Endothelial cell of umbilical vein (primary cell): Measurements from ENCODE around the gene SMIM21. TPM values are rescaled to one million over a fixed set of nuclear protein-coding genes. Genes with fewer than 3 reads are reported as not detected.

Experiments
- BruUV-seq: library from RNA; stranded (reverse); fragments of 400-500 nt; replicated peaks from 2 replicates; lab custom pipeline; 2021; lab: Mats Ljungman, UMichigan
- CTCF ChIA-PET: fragments of 300-600, 350-600 bp; sonication (Branson Sonifier 250); formaldehyde crosslinking; loops from one replicate; lab custom pipeline; 2021; ENCODE audit warnings: antibody characterized with exemption, inconsistent platforms; lab: Charles Lee
- POLR2A ChIA-PET: fragments of 300-600, 350-600 bp; sonication (Branson Sonifier 250); formaldehyde crosslinking; loops from one replicate; lab custom pipeline; 2021; ENCODE audit warnings: antibody characterized with exemption, inconsistent platforms; lab: Charles Lee
- DNase-seq: peaks from one replicate; pipeline ENCODE4 v3.0.0-alpha.2; 2011; ENCODE audit warnings: low read depth, low spot score
- FAIRE-seq: peaks from 2 replicates; lab custom pipeline; 2011; peaks lifted over from hg19 to GRCh38; lab: Jason Lieb, UNC
- H2AFZ ChIP-seq: 2 replicates; pipeline ENCODE4 v1.6.0; 2012; ENCODE audit warnings: low read depth, low read length, control low read depth, inconsistent platforms
- H3K27ac ChIP-seq: 2 replicates; pipeline ENCODE4 v1.5.1; 2011; ENCODE audit warnings: low read depth, mild to moderate bottlenecking, control low read depth, low read length, moderate library complexity; ENCODE audit not compliant: insufficient read depth
- H3K27me3 ChIP-seq, 2 experiments: 2 replicates each; pipeline versions ENCODE4 v1.6.0 to v1.6.1; 2011; ENCODE audit warnings: low read length in 2 of 2, mixed read lengths in 1 of 2; ENCODE audit not compliant: control insufficient read depth in 2 of 2, insufficient read depth in 2 of 2
- H3K36me3 ChIP-seq, 2 experiments: 2 replicates in 1 of 2; 3 replicates in 1 of 2; pipeline ENCODE4 v1.5.1; 2011; ENCODE audit warnings: low read length in 2 of 2, mild to moderate bottlenecking in 1 of 2, moderate library complexity in 1 of 2; ENCODE audit not compliant: control insufficient read depth in 2 of 2, insufficient read depth in 2 of 2; ENCODE audit errors: extremely low read depth in 1 of 2
- H3K4me1 ChIP-seq: 3 replicates; pipeline ENCODE4 v1.5.1; 2011; ENCODE audit warnings: mild to moderate bottlenecking, low read length; ENCODE audit not compliant: control insufficient read depth, insufficient read depth; ENCODE audit errors: extremely low read depth
- H3K4me2 ChIP-seq: 2 replicates; pipeline ENCODE4 v1.6.1; 2011; ENCODE audit warnings: low read length, control low read depth, mixed read lengths; ENCODE audit not compliant: insufficient read depth
- H3K4me3 ChIP-seq, 3 experiments: fragments of 200-600 bp in 1 of 3; sonication (generic), shearing (Covaris generic) in 1 of 3; replicated peaks in 1 of 3; 2 replicates each; pipeline ENCODE4 v1.5.1; 2011 to 2016; ENCODE audit warnings: control low read depth in 3 of 3, low read length in 3 of 3, mild to moderate bottlenecking in 2 of 3, inconsistent platforms in 1 of 3, low read depth in 1 of 3, moderate library complexity in 1 of 3; ENCODE audit not compliant: insufficient read depth in 1 of 3
- H3K79me2 ChIP-seq: 2 replicates; pipeline ENCODE4 v1.6.0; 2012; ENCODE audit warnings: low read length, inconsistent platforms; ENCODE audit not compliant: control insufficient read depth, insufficient read depth
- H3K9ac ChIP-seq: replicated peaks from 2 replicates; pipeline ENCODE3; 2011; ENCODE audit warnings: low read length, control low read depth; ENCODE audit not compliant: insufficient read depth; ENCODE audit errors: extremely low read depth
- H3K9me1 ChIP-seq: replicated peaks from 3 replicates; pipeline ENCODE4 v1.6.0; 2011; ENCODE audit warnings: mild to moderate bottlenecking, low read length; ENCODE audit not compliant: control insufficient read depth, insufficient read depth; ENCODE audit errors: extremely low read depth
- H3K9me3 ChIP-seq: replicated peaks from 2 replicates; pipeline ENCODE4 v1.5.1; 2012; ENCODE audit warnings: low read length, inconsistent platforms; ENCODE audit not compliant: control insufficient read depth, insufficient read depth
- H4K20me1 ChIP-seq: replicated peaks from 2 replicates; pipeline ENCODE3; 2011; ENCODE audit warnings: mild to moderate bottlenecking, low read length; ENCODE audit not compliant: control insufficient read depth, insufficient read depth; ENCODE audit errors: extremely low read depth
- CTCF ChIP-seq, 2 donors: IDR thresholded peaks; 1 replicate in 1 of 2; 2 replicates in 1 of 2; pipeline ENCODE4 v1.5.1; 2011; ENCODE audit warnings: low read length in 2 of 2, mild to moderate bottlenecking in 2 of 2, moderate library complexity in 2 of 2, control low read depth in 1 of 2, inconsistent platforms in 1 of 2, low read depth in 1 of 2; ENCODE audit not compliant: insufficient read depth in 1 of 2; ENCODE audit errors: extremely low read depth in 1 of 2
- EZH2 ChIP-seq: IDR thresholded peaks from 2 replicates; pipeline ENCODE4 v1.6.1; 2012; ENCODE audit warnings: borderline replicate concordance, low read depth, mild to moderate bottlenecking, moderate library complexity, low read length, inconsistent platforms; ENCODE audit not compliant: severe bottlenecking
- FOS ChIP-seq: IDR thresholded peaks from 2 replicates; pipeline ENCODE4 v1.6.1; 2011; ENCODE audit warnings: mild to moderate bottlenecking, low read length, moderate library complexity, borderline replicate concordance; ENCODE audit not compliant: insufficient read depth
- GATA2 ChIP-seq: IDR thresholded peaks from 2 replicates; pipeline ENCODE4 v1.7.0; 2011; ENCODE audit warnings: low read depth, mild to moderate bottlenecking, moderate library complexity, mixed read lengths, low read length; ENCODE audit not compliant: insufficient read length, insufficient read depth
- JUN ChIP-seq: IDR thresholded peaks from 2 replicates; pipeline ENCODE4 v1.6.1; 2011; ENCODE audit warnings: borderline replicate concordance, low read depth; ENCODE audit not compliant: insufficient read length, insufficient read depth
- MAX ChIP-seq: IDR thresholded peaks from 2 replicates; pipeline ENCODE4 v1.6.1; 2011; ENCODE audit not compliant: insufficient read depth, insufficient read length
- MYC ChIP-seq: IDR thresholded peaks from one replicate; pipeline ENCODE4 v1.6.1; 2011; ENCODE audit warnings: mild to moderate bottlenecking, low read depth, low read length
- POLR2A ChIP-seq: IDR thresholded peaks from 2 replicates; pipeline ENCODE4 v1.6.1; 2012; ENCODE audit warnings: low read depth, mild to moderate bottlenecking, control low read depth, low read length
- POLR2AphosphoS5 ChIP-seq: IDR thresholded peaks from 2 replicates; pipeline ENCODE4 v1.6.1; 2012; ENCODE audit warnings: low read depth, mild to moderate bottlenecking, control low read depth, low read length, moderate library complexity; ENCODE audit not compliant: insufficient read depth
- dilution Hi-C: fragments of 300-500 bp; cut with MboI; formaldehyde crosslinking; loops from one replicate; pipeline ENCODE4 v1.15.0; 2019; ENCODE audit warnings: low sequenced_read_pairs; ENCODE audit not compliant: extremely low pct_ligation_motif_present
- intact Hi-C: fragments of 100-400 bp; cut with micrococcal nuclease; formaldehyde crosslinking; loops from one replicate; pipeline ENCODE4 v1.10.0; 2022
- polyA plus RNA-seq, 4 experiments: library from polyadenylated mRNA; depleted of rRNA in 3 of 4; stranded (reverse) in 3 of 4; unstranded in 1 of 4; fragments of >200 nt; gene quantifications; 2 replicates each; pipeline versions ENCODE4 v1.2.1 to v1.2.3, GENCODE V29; 2011 to 2012; ENCODE audit warnings: missing spikeins in 1 of 4
- total RNA-seq: library from RNA; stranded (reverse); gene quantifications from 2 replicates; pipeline ENCODE4 v1.2.3, GENCODE V29; 2021

Gene SMIM21
- total and polyA plus RNA-seq, 2 donors (not counting 3 experiments of a cell fraction or from before 2014, with no cell fraction given), result not detected

GRCh38 chr18:75439348-75439747, 11.8 kb upstream of the SMIM21 start:
- no peak overlapping the region for H3K4me2 ChIP-seq
- H3K9me1 ChIP-seq, result no peaks in the 10 kb centered on the region
- POLR2A ChIA-PET, result no interaction called here
- no peaks in the 10 kb centered on the region for H3K79me2 ChIP-seq
- peaks cover 0 to 1% of the 10 kb centered on the region in 2 experiments for H3K27me3 ChIP-seq
- H3K36me3 ChIP-seq, result no peaks in the 10 kb centered on the region
- H4K20me1 ChIP-seq, result no peaks in the 10 kb centered on the region
- H3K4me3 ChIP-seq, result no peak overlapping the region
- FAIRE-seq (no peak), DNase-seq (no peak)
- dilution Hi-C loops (no loop called here), intact Hi-C loops (no loop called here)
- no TSS peak for BruUV-seq
- no peak overlapping the region for H2AFZ ChIP-seq
- no peaks in the 10 kb centered on the region for H3K4me1 ChIP-seq
- CTCF ChIA-PET, result no interaction called here
- TF ChIP-seq POLR2AphosphoS5 (no peak), EZH2 (no peak), MAX (no peak), MYC (no peak), GATA2 (no peak), FOS (no peak), JUN (no peak), POLR2A (no peak), CTCF (IDR thresholded peaks at IDR 0.05; ENCODE audit: extremely low read depth in 1 of 2, insufficient read depth in 1 of 2, low read depth in 1 of 2, low read length in 2 of 2) (no peak)
- no peak overlapping the region for H3K27ac ChIP-seq
- no peaks in the 10 kb centered on the region for H3K9me3 ChIP-seq
- no peak overlapping the region for H3K9ac ChIP-seq
